Activated T-helper 2 cell treated with anti-CD3 and anti-CD28 coated beads, Interferon-gamma antibody, Interleukin-2, Interleukin-4, amounts not matched to agents 10 μg/mL and 5 μg/mL and 100 μg/mL, durations not matched to agents 14 hours and 24 hours and 36 hours (primary cell): ENCODE results near the gene RGS7. TPM values are rescaled to one million over a fixed set of nuclear protein-coding genes. Genes with fewer than 3 reads are reported as not detected.
"Not testable (repeated sequence)": the region's sequence is repeated elsewhere in the genome, so short reads cannot be mapped to it uniquely, and the experiment has no call there.

Experiments
- DNase-seq: peaks from one replicate; pipeline ENCODE4 v3.0.0; 2021; ENCODE audit warnings: low spot score
- H3K27ac Mint-ChIP-seq: one replicate; pipeline ENCODE4 v1.8.0; 2021; ENCODE audit warnings: mixed read lengths
- H3K27me3 Mint-ChIP-seq: one replicate; pipeline ENCODE4 v1.8.0; 2021; ENCODE audit warnings: low read depth, mixed read lengths
- H3K36me3 Mint-ChIP-seq: one replicate; pipeline ENCODE4 v1.8.0; 2021; ENCODE audit warnings: low read depth, mixed read lengths
- H3K4me1 Mint-ChIP-seq: one replicate; pipeline ENCODE4 v1.8.0; 2021; ENCODE audit warnings: low read depth, mixed read lengths
- H3K4me3 Mint-ChIP-seq: one replicate; pipeline ENCODE4 v1.8.0; 2021; ENCODE audit warnings: low read depth, mild to moderate bottlenecking, moderate library complexity, mixed read lengths
- H3K9me3 Mint-ChIP-seq: one replicate; pipeline ENCODE4 v1.8.0; 2021; ENCODE audit warnings: mixed read lengths
- intact Hi-C: fragments of 100-400 bp; cut with micrococcal nuclease; formaldehyde crosslinking; loops from one replicate; pipeline ENCODE4 v1.15.1; 2023
- total RNA-seq: library from RNA; stranded (reverse); gene quantifications from 2 replicates; pipeline ENCODE4 v1.2.3, GENCODE V29; 2022

Gene RGS7
- total RNA-seq, 1 donor from 2014 or later = not detected

DNA sequence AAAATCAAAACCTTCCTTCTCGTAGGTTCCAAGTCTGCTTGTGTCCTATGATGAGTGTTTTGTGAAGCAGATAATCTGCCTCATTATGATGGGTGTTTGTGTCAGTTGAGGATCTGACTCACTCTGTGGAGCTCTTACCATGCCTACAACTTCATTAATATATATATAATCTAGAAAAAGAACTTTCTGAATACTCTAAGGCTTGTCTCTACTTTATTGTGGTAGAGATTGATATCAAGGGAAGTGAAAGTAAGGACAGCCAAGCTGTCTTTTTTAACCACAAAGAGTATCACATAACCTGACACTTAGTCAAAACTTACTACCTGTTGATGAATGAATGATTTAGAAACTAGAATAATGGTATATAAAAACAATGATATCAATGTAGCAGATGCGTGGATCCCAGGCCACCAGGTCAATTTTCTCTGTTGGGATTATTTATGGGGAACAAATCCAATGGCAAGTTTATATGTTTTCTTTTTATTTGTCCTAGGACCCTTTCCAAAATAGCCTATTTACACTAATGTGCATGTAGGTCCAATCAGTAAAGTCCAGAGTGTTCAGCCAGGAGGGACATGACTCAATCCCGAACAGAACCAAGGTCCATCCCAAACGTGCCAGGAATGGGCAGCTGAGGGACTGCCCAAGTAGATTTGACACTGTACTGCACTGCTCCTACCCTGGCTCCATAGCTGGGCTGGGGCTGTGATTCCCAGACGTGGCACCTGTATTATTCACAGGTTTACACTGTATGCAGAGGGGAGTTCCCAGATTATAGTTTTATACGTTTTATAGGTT, 562.8 kb downstream of the RGS7 start:
- H3K9me3 Mint-ChIP-seq = no peaks in the 10 kb centered on the region
- H3K27ac Mint-ChIP-seq = no peak overlapping the region

DNA sequence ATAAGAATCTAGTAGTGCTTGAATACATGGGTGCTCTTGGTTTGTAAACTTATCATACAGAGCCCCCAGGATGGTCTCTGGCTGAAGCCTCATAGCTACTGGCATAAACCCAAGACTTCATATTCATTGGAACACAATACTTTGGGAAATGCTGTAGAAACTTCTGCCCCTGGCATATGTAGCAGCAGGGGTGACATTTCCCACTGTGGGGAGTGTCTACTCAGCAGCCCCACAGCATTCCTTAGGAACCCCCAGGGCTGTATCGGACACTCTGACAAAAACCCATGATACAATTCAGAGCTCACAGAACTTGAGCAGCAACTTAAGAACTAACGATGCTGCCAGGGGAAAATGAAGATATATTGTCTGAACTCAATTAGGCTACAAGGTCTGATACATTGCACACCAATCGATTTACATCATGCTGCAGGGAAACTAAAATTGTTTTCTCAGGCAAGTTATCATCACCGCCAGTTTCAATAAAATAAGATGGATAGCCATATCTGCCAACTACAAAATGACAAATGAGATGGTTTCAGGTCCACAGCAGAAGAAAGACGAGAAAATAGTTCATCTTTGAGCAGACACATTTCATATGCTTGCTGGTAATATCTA, 564.0 kb downstream of the RGS7 start:
- DNase-seq = no peak
- H3K9me3 Mint-ChIP-seq = no peaks in the 10 kb centered on the region
- H3K4me1 Mint-ChIP-seq = peaks cover 3% of the 10 kb centered on the region
- no peaks in the 10 kb centered on the region for H3K36me3 Mint-ChIP-seq
- H3K4me3 Mint-ChIP-seq = no peak overlapping the region
- intact Hi-C loops = no loop called here
- no peak overlapping the region for H3K27ac Mint-ChIP-seq
- H3K27me3 Mint-ChIP-seq = no peaks in the 10 kb centered on the region

More for the DNA sequence above, 562.8 kb downstream of the RGS7 start:
- DNase-seq = no peak
- no peaks in the 10 kb centered on the region for H3K27me3 Mint-ChIP-seq
- intact Hi-C loops = no loop called here
- no peaks in the 10 kb centered on the region for H3K36me3 Mint-ChIP-seq
- no peak overlapping the region for H3K4me3 Mint-ChIP-seq
- H3K4me1 Mint-ChIP-seq = peaks cover 3% of the 10 kb centered on the region

DNA sequence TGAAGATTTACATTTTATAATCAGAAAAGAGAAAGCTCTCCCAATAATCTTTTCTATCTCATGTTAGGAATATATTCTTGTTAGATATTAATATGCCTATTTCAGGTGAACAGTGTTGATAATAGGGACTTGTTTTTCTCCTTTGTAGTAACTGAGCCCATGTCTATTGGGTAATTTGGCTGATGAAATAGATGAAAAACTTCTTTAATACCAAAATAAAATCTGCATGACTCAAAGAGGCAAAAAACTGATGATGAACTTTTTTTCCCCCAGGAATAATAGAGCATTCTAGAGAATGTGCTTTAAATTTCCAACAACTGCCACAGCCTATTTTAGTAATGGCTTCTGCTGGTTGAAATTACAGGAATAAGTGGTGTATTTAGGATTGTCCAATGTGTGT, 566.1 kb downstream of the RGS7 start:
- Mint-ChIP-seq H3K4me1 (peaks cover 3% of the 10 kb centered on the region), H3K9me3 (no peaks in the 10 kb centered on the region), H3K4me3 (no peak overlapping the region), H3K36me3 (no peaks in the 10 kb centered on the region), H3K27me3 (no peaks in the 10 kb centered on the region), H3K27ac (no peak overlapping the region)
- intact Hi-C loops = no loop called here
- DNase-seq = no peak

DNA sequence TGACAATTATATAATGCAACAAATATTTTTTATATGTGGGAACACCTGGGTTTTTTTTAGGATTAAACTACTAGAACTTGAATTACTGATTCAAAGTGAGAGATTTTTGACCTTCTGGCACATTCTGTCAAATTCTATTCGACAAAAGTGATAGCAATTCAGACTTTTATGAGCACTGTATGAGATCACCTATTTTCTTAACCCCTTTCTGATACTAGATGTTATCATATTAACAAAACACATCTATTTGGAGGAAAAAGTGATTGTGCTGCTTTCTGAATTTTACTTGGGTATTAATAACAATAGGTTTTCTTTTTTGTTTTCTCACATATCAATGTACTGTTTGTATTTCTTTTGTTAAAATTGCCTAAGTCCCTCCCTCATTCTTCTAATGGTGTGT, 570.1 kb downstream of the RGS7 start:
- no peak overlapping the region for H3K27ac Mint-ChIP-seq
- H3K27me3 Mint-ChIP-seq = no peaks in the 10 kb centered on the region
- DNase-seq = no peak
- H3K9me3 Mint-ChIP-seq = no peaks in the 10 kb centered on the region
- H3K4me1 Mint-ChIP-seq = no peaks in the 10 kb centered on the region
- H3K4me3 Mint-ChIP-seq = no peak overlapping the region
- intact Hi-C loops = no loop called here
- H3K36me3 Mint-ChIP-seq = no peaks in the 10 kb centered on the region

DNA sequence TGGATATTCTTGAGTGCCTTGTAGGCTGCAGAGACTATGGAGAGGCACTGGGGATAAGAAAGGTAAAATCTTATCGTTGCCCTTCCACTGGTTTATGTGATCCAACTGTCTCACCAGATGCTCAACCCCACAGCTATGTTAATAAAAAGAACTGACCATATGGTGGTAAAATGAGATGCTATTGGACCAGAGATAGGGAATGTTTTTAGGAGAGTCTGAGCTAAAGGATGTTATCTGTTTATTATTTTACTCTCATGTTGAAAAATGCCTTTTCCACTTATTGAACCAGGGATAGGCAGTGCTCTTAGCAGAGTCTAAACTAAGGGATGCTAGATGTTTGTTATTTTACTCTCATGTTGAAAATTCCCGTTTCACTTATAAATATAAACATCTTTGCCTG, 572.2 kb downstream of the RGS7 start:
- intact Hi-C loops = no loop called here
- no peaks in the 10 kb centered on the region for H3K36me3 Mint-ChIP-seq
- no peaks in the 10 kb centered on the region for H3K27me3 Mint-ChIP-seq
- no peak overlapping the region for H3K4me3 Mint-ChIP-seq
- no peak for DNase-seq
- H3K4me1 Mint-ChIP-seq = no peaks in the 10 kb centered on the region
- H3K9me3 Mint-ChIP-seq = no peaks in the 10 kb centered on the region
- no peak overlapping the region for H3K27ac Mint-ChIP-seq

DNA sequence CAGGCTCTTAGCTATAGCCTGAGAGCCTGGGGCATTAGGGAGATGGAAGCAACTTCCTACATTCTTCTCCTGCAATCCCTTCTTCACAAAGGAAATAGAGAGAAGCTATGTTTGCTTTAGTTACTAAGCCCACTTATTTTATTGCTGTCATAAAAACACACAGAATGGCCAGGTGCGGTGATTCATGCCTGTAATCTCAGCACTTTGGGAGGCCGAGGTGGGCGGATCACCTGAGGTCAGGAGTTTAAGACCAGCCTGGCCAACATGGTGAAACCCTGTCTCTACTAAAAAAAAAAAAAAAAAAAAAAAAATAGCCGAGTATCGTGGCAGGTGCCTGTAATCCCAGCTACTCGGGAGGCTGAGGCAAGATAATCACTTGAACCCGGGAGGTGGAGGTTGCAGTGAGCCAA, 573.3 kb downstream of the RGS7 start:
- H3K9me3 Mint-ChIP-seq, H3K4me3 Mint-ChIP-seq, H3K4me1 Mint-ChIP-seq, H3K27me3 Mint-ChIP-seq, DNase-seq, H3K27ac Mint-ChIP-seq, H3K36me3 Mint-ChIP-seq, intact Hi-C loops: not testable (repeated sequence)

DNA sequence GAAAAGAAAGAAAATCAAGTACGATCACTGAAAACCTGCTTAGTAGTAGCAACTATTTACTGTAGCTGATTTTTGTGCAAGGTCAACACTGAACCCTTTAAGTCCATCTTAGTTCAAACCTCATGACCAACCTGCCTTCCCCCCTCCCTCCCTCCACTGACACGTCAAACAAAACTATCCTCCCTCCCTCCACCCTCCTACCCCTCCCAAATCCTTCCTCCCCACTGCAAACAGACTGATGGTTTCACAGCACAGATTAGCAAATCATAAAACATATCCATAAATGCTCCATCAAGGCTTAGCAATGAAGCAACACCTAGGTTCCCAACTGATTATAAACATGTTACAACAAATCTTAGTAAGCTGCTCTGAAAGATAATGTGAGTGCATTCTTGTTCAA, 580.8 kb downstream of the RGS7 start:
- Mint-ChIP-seq H3K4me3 (no peak overlapping the region), H3K9me3 (no peaks in the 10 kb centered on the region), H3K4me1 (no peaks in the 10 kb centered on the region), H3K27me3 (no peaks in the 10 kb centered on the region), H3K27ac (no peak overlapping the region), H3K36me3 (no peaks in the 10 kb centered on the region)
- no peak for DNase-seq
- intact Hi-C loops = no loop called here

DNA sequence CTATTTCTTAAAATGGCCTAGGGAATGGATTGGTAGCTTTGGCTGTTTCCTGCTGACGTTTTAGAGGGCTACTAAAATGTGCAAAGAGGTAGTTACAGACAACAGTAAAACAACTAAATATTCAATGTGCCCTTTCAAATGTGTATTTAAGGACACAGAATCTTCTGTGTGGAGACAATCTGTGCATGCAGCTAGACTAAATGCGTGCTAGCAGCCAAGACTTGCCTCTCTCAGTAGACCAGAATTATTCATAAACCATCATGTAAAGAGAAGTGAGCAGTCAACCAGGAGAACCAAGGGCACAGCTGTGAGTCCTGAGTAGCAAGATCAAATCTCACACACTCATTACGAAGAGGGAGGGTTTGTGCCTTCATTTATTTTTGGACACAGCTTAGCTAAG, 584.9 kb downstream of the RGS7 start:
- no peak overlapping the region for H3K27ac Mint-ChIP-seq
- no peaks in the 10 kb centered on the region for H3K9me3 Mint-ChIP-seq
- DNase-seq = no peak
- H3K4me1 Mint-ChIP-seq = no peaks in the 10 kb centered on the region
- intact Hi-C loops = no loop called here
- no peaks in the 10 kb centered on the region for H3K36me3 Mint-ChIP-seq
- H3K4me3 Mint-ChIP-seq = no peak overlapping the region
- no peaks in the 10 kb centered on the region for H3K27me3 Mint-ChIP-seq

DNA sequence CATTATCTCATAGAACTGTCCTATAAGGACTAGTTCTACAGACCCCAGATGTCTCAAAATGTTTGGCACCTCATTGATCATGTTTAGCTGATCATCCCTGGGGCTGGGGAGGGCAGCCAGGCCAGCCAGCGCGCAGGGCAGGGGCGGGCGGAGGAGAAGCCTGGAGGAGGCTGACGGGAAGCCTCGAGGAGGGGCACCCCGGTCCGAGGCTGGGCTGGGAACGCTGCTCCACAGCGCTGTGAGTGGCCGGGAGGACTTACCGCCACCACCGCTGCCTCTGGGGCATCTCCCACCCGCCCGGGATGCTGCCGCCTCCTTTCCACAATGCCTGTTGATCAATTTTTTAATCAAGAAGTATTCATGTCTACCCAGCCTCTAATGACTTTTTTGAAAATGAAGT, 585.6 kb downstream of the RGS7 start:
- H3K4me3 Mint-ChIP-seq = no peak overlapping the region

DNA sequence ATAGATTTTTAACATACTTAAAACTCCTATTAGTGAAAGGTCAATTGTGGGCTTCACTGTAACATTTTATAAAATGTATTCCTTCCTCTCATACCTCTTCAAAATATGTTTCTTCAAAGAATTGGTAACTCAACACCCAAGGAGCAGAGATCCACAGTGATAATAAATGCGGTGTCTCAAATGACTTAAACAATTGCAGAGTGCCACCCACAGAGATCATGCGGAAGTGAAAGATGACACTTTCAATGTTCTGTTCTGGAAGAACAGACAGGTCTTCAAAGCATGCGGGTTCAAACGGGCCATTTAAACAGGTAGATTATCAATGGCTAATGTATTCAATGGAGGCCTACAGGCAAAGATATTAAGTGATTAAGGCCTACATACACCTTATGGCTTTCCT, 588.0 kb downstream of the RGS7 start:
- Mint-ChIP-seq H3K9me3 (no peaks in the 10 kb centered on the region), H3K27ac (no peak overlapping the region), H3K4me3 (no peak overlapping the region), H3K4me1 (no peaks in the 10 kb centered on the region), H3K27me3 (no peaks in the 10 kb centered on the region), H3K36me3 (no peaks in the 10 kb centered on the region)
- intact Hi-C loops = no loop called here
- no peak for DNase-seq

More for the DNA sequence above, 585.6 kb downstream of the RGS7 start:
- DNase-seq = no peak
- no peaks in the 10 kb centered on the region for H3K4me1 Mint-ChIP-seq
- H3K27me3 Mint-ChIP-seq = no peaks in the 10 kb centered on the region
- no peak overlapping the region for H3K27ac Mint-ChIP-seq
- no peaks in the 10 kb centered on the region for H3K9me3 Mint-ChIP-seq
- no peaks in the 10 kb centered on the region for H3K36me3 Mint-ChIP-seq
- intact Hi-C loops = no loop called here

DNA sequence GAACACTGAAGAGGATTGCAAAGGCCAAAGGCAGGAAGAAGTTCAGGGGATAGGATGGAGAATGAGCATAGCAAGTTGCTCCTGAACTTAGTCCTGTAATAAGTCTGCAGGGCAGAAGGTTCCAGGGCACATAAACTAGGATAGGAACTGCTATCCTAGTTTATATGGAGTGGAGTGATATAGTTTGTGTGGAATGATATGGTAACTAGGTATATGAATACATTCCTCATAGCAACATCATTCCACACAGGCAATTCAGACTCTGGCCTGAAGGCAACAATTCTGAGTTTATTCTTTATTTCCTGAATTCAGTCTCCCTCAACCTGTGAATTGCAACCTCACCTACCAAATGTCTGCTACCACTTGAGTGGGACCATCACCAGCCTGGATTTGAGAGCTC, 590.2 kb downstream of the RGS7 start:
- H3K9me3 Mint-ChIP-seq = no peaks in the 10 kb centered on the region
- no peaks in the 10 kb centered on the region for H3K4me1 Mint-ChIP-seq
- H3K27ac Mint-ChIP-seq = no peak overlapping the region
- no peaks in the 10 kb centered on the region for H3K36me3 Mint-ChIP-seq
- DNase-seq = no peak
- no peak overlapping the region for H3K4me3 Mint-ChIP-seq
- no peaks in the 10 kb centered on the region for H3K27me3 Mint-ChIP-seq
- intact Hi-C loops = no loop called here

DNA sequence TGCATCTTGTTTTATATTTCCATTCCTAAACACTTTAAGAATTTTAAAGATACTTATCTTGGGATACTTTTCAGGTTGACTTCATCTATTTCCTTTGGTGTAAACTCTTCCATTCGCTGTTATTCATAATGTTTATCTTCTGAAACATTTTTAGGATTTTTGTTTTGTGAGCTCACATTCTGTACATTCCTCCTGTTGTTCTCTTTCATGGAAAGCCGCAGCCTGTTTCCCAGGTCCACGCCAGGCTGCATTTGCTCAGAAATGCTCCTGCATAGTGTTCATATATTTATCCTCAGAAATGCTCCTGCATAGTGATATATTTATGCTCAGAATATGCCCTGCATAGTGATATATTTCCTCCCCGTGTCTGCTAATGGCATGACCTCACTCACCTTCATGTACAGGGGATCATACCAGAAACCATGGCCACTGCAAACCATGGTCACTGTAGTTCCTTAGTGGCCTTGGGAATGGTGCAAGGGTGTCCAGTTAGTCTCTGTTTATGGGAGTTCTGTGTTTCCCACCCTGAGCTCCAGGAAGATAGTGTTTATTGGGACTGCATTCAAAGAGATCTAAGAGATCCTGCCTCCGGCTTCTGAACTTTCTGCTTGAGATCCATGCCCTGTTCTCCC, 591.2 kb downstream of the RGS7 start:
- H3K36me3 Mint-ChIP-seq = no peaks in the 10 kb centered on the region
- intact Hi-C loops = no loop called here
- H3K27ac Mint-ChIP-seq = no peak overlapping the region
- H3K27me3 Mint-ChIP-seq = no peaks in the 10 kb centered on the region
- no peaks in the 10 kb centered on the region for H3K9me3 Mint-ChIP-seq
- no peaks in the 10 kb centered on the region for H3K4me1 Mint-ChIP-seq
- DNase-seq = no peak
- H3K4me3 Mint-ChIP-seq = no peak overlapping the region

DNA sequence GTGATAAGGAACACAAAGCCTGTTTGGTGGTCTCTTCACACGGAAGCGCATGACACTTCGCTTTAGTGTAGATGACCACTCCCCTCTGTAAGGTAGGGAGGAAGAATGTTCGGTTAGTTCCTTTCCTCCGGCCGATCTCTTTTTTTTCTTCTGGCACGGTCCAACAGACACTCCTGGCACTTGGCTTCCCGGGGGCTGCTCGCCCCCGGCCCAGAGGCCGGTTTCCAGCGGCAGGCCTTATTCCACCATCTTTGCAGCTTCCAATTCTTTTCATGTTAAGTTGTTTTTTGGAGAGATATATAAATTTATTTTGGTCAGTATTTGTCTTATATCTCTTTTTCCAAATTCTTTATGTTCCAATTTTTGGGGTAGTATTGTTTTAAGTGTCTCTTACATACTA, 593.2 kb downstream of the RGS7 start:
- Mint-ChIP-seq H3K36me3 (no peaks in the 10 kb centered on the region), H3K27me3 (no peaks in the 10 kb centered on the region), H3K4me3 (no peak overlapping the region), H3K27ac (no peak overlapping the region), H3K4me1 (no peaks in the 10 kb centered on the region), H3K9me3 (no peaks in the 10 kb centered on the region)
- DNase-seq = no peak
- intact Hi-C loops = no loop called here
